ENCODE measurements around the gene SND1. TPM values are rescaled to one million over a fixed set of nuclear protein-coding genes. Genes with fewer than 3 reads are reported as not detected.

SND1 gene
- total and polyA plus RNA-seq, 7 donors, result 29.2 to 72.8 (median 48.2) TPM

DNA sequence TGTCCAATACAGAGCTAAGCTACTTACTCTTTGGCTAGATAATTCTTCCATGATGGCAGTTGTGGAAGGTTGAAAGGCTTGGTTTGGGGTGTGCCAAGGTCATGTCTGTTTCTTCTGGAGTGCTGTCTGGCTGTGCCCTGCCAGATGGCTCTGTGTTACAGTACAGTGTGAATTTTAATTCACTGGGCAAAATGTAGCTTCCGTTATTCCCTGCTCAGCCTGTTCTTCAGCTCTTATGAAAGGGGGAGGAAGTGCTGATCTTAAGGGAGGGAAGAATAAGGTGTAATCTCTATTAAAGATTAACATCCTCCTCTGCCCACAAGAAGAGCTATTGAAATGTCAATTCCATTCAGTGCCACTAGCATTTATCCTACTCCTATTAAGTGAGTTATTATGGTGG lies 52.2 kb downstream of the SND1 start:
- intact Hi-C loops (cut with DNase I), result no loop called here
- ATAC-seq, result no peak
- DNase-seq, result no peak
- H3K27me3 ChIP-seq (ENCODE audit: insufficient read depth in 3 of 3, low read length in 2 of 3), result no peaks in the 10 kb centered on the region
- no peaks in the 10 kb centered on the region for H3K9me3 ChIP-seq
- H3K36me3 ChIP-seq (ENCODE audit: insufficient read depth in 1 of 2, low read depth in 1 of 2), result peaks cover 13 to 72% of the 10 kb centered on the region in 2 donors
- no peak overlapping the region for H3K4me3 ChIP-seq
- H3K27ac ChIP-seq, result no peak overlapping the region
- no peaks in the 10 kb centered on the region for H3K4me1 ChIP-seq
- 38 to 50% (median 46%) methylated on average over 1 of the region's 1 CpG for WGBS, 3 donors
- TF ChIP-seq, protein P1, sequence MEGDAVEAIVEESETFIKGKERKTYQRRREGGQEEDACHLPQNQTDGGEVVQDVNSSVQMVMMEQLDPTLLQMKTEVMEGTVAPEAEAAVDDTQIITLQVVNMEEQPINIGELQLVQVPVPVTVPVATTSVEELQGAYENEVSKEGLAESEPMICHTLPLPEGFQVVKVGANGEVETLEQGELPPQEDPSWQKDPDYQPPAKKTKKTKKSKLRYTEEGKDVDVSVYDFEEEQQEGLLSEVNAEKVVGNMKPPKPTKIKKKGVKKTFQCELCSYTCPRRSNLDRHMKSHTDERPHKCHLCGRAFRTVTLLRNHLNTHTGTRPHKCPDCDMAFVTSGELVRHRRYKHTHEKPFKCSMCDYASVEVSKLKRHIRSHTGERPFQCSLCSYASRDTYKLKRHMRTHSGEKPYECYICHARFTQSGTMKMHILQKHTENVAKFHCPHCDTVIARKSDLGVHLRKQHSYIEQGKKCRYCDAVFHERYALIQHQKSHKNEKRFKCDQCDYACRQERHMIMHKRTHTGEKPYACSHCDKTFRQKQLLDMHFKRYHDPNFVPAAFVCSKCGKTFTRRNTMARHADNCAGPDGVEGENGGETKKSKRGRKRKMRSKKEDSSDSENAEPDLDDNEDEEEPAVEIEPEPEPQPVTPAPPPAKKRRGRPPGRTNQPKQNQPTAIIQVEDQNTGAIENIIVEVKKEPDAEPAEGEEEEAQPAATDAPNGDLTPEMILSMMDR (IDR thresholded peaks at IDR 0.05), result no peak

DNA sequence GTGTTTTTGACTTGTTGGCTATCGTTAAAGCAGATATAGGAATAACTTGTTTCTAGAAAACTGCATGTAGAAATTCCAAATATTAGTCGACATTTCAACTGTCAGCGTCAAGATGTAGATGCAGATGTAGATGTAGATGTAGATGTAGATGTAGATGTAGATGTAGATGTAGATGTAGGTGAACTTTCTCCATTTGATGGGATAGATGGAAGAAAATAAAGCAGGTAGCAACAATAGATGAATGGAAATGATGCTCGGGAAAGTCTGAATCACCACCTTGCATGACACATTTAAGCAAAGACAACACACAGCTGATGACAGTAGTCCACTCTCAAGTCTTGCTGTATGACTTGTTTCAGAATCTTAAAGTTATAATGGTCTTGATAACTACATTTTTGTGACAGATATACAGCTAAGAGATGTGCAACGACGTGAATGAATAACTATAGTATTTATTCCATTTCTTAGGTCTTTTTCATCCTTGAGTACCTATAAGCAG lies 53.5 kb downstream of the SND1 start:
- no peak overlapping the region for H3K4me3 ChIP-seq
- TF ChIP-seq, protein P1 (IDR thresholded peaks at IDR 0.05), result no peak
- no peaks in the 10 kb centered on the region for H3K4me1 ChIP-seq
- no peaks in the 10 kb centered on the region for H3K27me3 ChIP-seq (ENCODE audit: insufficient read depth in 3 of 3, low read length in 2 of 3)
- no peak for ATAC-seq
- intact Hi-C loops (cut with DNase I), result loop anchor here (5.0 kb wide), 2 partner anchors 322 to 507 kb away; no protein-coding TSS in a partner anchor
- no peak overlapping the region for H3K27ac ChIP-seq
- WGBS, 3 donors, result 92 to 95% (median 93%) methylated on average over 6 of the region's 6 CpGs
- no peak for DNase-seq
- H3K36me3 ChIP-seq (ENCODE audit: insufficient read depth in 1 of 2, low read depth in 1 of 2), result peaks cover 11 to 63% of the 10 kb centered on the region in 2 donors
- H3K9me3 ChIP-seq, result no peaks in the 10 kb centered on the region

GRCh38 chr7:127706766-127707165 lies 54.8 kb downstream of the SND1 start:
- no peak overlapping the region for H3K4me3 ChIP-seq
- ATAC-seq, result no peak
- no peak overlapping the region for H3K27ac ChIP-seq
- H3K9me3 ChIP-seq, result no peaks in the 10 kb centered on the region
- TF ChIP-seq, protein P1 (IDR thresholded peaks at IDR 0.05), result no peak
- H3K36me3 ChIP-seq (ENCODE audit: insufficient read depth in 1 of 2, low read depth in 1 of 2), result peaks cover 11 to 52% of the 10 kb centered on the region in 2 donors
- intact Hi-C loops (cut with DNase I), result loop anchor here (5.0 kb wide), 2 partner anchors 321 to 506 kb away; no protein-coding TSS in a partner anchor
- H3K4me1 ChIP-seq, result no peaks in the 10 kb centered on the region
- no peak for DNase-seq
- no peaks in the 10 kb centered on the region for H3K27me3 ChIP-seq (ENCODE audit: insufficient read depth in 3 of 3, low read length in 2 of 3)

DNA sequence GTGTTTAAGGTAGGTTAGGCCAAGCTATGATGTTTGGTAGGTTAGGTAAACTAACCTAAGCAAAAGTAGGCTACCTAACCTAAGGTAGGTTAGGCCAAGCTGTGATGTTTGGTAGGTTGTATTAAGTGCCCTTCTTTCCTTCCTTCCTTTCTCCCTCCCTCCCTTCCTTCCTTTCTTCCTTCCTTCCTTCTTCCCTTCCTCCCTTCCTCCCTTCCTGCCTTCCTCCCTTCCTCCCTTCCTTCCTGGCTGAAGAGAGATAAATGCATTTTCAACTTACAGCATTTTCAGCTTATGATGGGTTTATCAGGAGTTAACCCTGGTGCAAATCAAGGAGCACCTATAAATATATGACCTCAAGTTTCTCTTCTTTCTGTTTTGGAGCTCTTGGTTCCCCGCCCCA lies 56.2 kb downstream of the SND1 start:
- ATAC-seq, result no peak
- H3K4me3 ChIP-seq, result no peak overlapping the region
- no peak overlapping the region for H3K27ac ChIP-seq

More for the DNA sequence above, 56.2 kb downstream of the SND1 start:
- Histone ChIP-seq H3K4me1 (no peaks in the 10 kb centered on the region), H3K27me3 (ENCODE audit: insufficient read depth in 3 of 3, low read length in 2 of 3) (no peaks in the 10 kb centered on the region), H3K36me3 (ENCODE audit: insufficient read depth in 1 of 2, low read depth in 1 of 2) (peaks cover 8 to 40% of the 10 kb centered on the region in 2 donors), H3K9me3 (no peaks in the 10 kb centered on the region)
- 59 to 75% (median 71%) methylated on average over 1 of the region's 1 CpG for WGBS, 3 donors
- intact Hi-C loops (cut with DNase I), result loop anchor here (1.0 to 5.0 kb wide), 3 partner anchors 319 to 504 kb away; no protein-coding TSS in a partner anchor
- DNase-seq, result no peak
- TF ChIP-seq, protein P1 (IDR thresholded peaks at IDR 0.05), result no peak
